GM21360 (cell line): ENCODE measurements around the gene OMA1.
"Not testable (repeated sequence)": the region's sequence is repeated elsewhere in the genome, so short reads cannot be mapped to it uniquely, and the experiment has no call there.

Experiments used
- ATAC-seq: cut with Tn5 transposase; IDR thresholded peaks from one replicate; pipeline ENCODE4 v1.9.1; 2021; ENCODE audit warnings: mild to moderate bottlenecking, moderate library complexity; ENCODE audit not compliant: unreplicated experiment

Gene OMA1

DNA sequence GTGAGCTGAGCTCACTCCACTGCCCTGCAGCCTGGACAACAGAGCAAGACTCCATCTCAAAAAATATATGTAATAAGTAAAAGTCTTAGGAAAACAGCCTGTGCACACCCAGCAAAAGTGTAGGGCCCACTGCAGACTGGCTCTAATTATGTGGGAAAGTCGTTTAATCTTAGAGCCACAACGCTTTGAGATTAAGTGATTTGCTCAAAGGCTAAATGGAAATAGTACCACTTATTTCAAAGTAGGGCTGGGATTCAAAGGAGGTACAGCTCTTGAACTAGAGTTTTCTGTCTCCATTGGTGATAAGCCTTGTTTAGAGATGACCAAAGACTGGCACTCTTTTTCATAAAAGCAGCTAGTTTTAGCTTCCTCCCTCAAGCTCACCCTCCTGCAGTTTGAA, 28.3 kb upstream of the OMA1 start:
- no peak for ATAC-seq

DNA sequence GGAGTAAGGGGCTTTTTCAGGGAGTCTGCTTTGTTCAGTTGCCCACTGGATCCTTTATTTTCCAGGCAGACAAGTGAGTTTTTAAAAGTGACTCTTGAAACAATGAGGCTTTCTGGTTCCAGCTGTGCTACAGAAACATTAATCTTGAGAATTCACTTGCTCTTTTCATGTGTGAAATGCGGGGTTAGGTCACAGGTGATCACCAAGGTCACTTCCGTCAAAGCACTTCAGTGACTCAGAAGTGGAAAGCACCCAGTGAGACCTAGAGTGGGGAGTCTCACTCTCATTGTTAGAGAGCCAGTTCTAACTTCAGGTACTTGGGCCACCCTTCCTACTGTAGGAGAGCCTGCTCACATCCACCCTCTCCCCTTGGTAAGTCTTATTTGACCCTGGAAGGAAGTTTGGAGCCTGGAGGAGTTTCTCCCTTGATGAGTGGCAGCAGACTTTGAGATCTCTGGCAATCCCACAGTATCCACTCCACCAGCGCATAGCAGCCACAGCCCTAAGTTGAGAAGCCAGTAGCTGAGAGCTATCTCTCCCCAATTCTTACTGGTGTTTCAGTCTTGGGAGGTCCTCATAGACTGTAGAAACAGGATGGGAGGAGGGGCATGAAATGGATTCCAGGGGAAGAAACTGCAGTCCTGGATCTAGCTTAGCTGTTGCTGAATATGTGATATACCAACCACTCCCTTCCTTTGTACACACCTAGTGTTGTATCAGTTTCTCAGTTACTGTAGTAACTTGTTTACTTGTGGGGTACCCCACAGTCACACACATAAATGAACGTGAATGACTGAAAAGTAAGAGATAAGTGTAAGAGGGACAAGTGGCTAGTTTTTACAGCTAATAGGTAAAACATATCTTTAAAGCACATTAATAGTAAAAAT, 27.4 kb upstream of the OMA1 start:
- ATAC-seq: peak; percentile 93

DNA sequence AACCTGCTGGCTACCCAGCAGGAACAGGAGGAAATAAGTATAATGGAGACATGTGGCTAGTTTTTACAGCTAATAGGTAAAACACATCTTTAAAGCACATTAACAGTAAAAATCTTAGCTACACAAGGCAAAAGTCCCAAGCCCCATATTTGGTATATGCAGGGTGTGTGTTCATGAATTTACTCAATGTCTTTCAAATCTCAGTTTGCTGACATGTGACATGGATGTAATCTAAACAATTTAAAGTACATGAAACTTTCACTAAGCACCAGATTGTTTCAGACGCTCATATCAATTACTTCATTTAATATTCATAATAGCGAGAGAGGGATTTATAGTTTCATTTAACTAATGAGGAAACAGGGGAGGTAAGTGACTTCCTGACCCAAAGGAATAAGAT, 26.6 kb upstream of the OMA1 start:
- ATAC-seq: no peak

DNA sequence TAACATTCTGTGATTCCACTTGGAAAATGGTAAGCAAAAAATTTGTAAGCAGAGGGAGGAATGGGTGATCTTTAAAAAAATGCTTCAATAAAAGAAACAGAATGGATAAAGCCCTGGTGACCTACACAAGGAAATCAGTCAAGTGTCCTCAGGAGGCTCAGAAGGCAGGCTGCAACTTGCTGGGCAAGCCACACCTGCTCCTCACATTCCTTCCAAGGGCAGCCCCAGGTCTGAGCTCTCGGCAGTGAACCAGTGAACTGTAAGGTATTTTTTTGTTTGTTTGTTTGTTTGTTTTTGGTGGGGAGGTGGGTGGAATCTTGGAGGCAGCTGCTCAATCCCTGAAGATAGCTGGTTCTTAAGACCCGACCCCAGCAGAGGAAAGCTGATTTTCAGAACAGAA, 26.2 kb upstream of the OMA1 start:
- no peak for ATAC-seq

DNA sequence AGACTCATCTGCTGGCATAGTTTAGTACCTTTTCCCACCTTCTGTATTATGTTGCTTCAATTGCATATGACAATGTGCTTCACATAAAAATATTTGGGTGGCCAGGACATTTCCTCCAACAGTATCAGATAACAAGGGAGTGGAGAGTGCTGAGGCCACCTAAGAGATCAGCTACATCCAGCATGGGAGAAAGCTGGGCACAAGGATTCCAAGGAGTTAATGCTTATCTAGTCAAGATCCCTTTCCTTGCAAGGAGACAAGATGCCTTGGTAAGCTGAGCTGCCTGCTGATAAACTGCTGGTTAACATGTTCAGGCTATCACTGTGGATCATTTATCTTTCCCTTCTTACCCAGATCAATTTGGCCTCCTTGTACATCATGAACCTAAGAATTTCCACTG, 25.1 kb upstream of the OMA1 start:
- ATAC-seq: no peak

DNA sequence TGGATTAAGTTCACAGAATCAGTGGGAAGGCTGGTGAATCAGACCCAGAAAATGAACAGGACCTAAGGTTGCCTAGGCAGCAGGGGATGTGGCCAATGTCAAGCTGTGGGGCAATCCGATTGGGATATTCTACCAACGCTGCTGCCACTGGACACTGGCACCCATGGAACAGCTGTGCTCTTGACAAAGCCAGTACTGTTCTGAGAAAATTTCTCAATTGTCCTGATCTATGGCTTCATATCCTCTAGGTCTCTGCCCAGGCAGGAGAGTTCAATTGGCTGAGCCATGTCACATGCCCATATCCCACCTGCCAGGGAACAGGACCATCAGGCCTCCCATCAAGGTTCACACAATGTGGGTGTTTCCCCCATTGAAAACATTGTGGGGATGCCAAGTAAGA, 24.3 kb upstream of the OMA1 start:
- no peak for ATAC-seq

DNA sequence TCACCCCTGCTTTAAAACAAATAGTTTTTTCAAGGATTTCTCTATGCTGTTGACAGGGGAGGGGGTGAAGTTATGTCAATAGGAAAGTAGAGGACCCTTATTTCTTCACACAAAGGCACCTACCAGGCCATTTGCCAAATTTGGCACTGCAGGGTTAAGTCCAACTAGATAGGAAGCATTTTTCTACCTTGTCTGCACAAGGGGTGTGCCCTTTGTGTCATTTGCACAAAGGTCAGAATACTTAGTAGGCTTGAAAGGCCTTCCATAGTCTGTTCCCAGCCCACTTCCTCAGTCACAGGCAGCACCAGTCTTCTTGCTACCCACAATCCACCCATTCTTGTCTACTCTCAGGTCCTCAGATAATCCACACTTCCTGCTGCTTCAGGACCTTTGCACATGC, 23.6 kb upstream of the OMA1 start:
- no peak for ATAC-seq

DNA sequence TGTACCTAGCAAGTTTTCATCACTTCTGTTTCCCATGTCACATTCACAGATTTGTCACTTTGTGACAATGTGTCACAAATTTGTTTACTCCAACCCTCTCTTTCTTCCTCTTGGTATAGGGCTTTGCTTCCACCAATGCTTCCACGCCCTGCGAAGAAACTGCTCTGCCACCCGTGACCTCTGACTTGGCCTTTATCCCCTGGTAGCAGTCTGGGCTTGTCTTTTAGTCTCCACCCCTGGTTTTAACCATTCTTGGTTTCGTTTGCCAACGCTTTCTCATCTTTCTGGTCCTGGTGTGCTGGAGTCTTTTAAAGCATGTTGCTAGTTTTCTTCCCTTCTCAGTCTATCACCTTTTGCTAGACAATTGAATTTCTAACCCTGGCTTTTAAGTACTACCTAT, 22.4 kb upstream of the OMA1 start:
- ATAC-seq: no peak

DNA sequence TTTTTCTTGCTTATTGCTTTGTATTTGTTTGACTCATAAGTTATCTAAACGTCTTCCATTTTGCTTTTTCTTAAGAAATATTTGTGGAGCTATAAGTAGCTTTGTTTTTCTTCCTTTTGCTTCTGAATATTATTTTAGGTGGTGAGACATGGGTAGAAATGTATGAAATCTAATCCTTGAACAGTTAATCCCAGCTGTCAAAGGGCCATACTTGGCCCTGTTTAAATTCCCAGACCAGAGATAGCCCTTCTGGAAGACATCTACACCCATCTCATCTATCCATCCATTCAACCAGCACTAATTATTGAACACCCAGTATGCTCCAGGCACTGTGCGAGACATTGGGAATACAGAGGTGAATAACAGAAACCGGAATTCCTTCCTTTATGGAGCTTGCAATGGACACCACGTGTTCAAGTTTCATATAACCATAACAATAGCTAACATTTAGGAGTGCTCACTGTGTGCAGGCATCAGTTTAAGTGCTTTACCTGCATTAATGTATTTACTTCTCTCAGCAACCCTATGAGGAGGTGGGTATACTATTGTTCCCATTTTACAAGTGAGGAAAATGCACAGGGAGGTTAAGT, 21.8 kb upstream of the OMA1 start:
- no peak for ATAC-seq

DNA sequence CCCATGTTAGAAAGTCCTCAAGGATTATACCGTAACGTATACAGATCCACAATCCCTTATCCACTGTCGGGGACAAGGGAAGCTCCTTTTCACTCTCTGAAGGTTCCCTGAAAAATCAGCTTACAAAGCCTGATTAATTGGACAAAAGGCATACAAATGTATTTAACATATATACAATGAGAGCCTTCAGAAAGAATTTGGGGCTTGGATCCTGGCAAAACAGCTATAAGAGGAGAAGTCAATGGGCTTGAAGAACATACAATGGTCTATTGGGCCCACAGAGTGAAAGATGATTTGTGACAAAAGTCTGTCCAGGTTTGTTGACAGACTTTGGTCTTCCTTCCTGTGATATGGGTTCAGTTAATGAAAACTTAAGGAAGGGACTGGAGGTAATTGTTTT, 19.8 kb upstream of the OMA1 start:
- no peak for ATAC-seq

DNA sequence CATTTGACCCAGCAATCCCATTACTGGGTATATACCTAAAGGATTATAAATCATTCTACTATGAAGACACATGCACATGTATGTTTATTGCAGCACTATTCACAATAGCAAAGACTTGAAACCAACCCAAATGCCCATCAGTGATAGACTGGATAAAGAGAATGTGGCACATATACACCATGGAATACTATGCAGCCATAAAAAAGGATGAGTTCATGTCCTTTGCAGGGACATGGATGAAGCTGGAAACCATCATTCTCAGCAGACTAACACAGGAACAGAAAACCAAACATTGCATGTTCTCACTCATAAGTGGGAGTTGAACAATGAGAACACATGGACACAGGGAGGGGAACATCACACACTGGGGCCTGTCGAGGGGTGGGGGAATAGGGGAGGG, 17.2 kb upstream of the OMA1 start:
- not testable (repeated sequence) for ATAC-seq

DNA sequence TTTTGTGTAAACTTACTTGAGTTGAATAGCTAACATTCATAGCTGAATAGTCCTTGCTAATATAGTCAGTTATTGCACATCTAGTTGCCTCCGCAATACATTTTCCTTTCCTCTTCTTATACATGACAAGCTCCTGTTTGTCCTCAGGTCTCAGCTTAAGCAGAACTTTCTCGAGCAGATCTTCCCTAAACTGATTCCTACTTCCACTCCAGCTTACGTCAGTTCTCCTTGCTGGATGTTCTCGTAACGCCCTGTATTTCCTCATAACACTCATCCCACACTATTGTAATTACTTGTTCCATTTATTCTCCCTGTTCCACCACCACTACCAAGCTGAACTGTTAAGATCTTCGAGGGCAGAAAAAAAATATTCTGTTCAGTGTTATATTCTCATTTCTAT, 15.1 kb upstream of the OMA1 start:
- ATAC-seq: no peak

DNA sequence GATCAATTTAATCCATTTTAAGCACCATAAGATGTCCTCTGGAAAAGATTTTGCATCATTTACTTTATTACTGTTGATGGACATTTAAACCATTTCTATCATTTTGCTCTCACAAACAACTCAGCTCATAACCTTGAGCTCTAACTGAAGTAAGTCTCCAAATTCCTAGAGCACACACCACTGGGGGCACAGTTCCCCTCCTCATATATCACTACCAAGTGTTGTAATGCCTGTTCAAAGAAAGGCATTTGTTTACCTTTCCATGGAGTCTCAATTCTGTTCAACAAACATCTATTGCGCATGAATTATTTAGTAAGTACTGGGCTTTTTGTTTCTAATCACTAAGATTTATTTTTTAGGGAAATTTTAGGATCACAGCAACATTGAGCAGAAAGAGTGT, 8.9 kb upstream of the OMA1 start:
- no peak for ATAC-seq

DNA sequence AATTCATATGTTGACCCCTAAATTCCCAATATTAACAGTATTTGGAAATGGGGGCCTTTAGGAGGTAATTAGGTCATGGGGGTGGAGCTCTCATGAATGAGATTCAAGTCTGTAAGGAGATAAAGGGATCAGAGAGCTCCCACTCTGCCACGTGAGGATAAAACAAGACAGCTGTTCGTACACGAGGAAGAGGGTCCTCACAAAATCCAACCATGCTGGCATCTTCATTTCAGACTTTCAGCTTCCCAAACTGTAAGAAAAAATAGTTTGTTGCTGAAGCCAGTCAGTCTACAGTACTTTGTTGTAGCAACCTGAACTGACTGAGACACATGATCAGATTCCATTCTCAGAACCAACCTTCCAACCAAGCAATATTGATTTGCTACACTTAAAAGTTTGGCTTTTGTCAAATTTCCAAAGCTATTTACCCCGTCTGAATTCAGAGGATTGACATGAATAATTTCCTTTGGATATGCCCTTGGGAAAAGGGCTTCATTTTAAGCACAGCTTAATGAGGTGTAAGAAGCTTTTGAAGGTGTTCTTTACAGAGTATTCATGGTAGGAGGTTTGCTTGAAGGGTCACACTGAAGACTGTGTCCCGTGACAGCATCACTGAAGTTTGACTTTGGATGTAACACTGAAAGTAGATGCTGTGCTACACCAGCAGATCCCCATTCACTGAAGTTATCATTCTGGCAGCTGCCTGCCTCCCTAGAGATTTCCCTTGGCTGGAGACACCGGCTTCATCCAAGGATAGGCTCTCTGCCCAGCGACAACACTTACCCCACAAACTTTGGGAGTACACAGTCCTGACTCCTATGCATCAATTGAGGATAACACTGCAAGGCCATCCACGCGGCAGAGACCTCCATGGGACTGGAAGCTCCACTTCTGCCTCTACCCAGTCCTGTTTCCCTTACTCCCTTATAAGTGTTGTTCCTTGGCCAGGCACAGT, 4.9 kb upstream of the OMA1 start:
- no peak for ATAC-seq

DNA sequence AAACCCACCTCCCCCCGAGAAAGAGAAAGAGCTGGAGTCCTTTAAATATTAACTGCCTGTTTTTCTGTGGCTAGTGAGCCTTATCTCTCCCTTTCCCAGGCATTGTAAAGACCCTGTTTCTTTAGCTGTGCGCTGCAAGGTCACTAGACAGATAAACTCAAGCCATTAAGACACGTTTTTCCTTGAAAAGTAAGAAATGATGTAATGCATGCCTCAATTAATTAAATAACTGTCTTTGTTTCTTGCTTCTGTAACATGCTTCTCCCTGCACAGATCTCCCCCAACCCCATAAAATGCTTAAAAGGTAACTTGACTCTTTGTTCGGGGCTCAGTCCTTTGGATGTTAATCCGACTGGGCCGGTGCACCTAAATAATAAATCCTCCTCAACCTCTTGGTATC, 2.8 kb upstream of the OMA1 start:
- not testable (repeated sequence) for ATAC-seq

DNA sequence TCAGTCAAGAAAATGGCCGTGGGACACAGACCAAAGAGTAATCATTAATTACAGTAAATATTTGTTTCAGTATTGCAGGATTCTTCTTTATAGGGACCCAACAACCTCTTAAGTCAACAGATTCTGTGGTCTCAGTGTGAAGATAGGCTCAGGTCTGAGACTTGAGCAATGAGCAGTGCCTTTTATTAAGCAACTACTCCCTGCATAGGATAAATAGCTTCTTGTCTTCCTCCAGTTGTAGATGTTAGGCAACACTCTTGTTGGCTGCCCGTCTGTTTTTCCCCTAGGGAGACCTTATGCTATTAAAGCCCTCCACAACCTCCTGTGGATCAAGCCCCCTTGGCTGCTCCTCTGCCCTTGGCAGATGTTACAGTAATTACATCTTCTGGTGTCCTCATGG, 1.8 kb upstream of the OMA1 start:
- no peak for ATAC-seq

DNA sequence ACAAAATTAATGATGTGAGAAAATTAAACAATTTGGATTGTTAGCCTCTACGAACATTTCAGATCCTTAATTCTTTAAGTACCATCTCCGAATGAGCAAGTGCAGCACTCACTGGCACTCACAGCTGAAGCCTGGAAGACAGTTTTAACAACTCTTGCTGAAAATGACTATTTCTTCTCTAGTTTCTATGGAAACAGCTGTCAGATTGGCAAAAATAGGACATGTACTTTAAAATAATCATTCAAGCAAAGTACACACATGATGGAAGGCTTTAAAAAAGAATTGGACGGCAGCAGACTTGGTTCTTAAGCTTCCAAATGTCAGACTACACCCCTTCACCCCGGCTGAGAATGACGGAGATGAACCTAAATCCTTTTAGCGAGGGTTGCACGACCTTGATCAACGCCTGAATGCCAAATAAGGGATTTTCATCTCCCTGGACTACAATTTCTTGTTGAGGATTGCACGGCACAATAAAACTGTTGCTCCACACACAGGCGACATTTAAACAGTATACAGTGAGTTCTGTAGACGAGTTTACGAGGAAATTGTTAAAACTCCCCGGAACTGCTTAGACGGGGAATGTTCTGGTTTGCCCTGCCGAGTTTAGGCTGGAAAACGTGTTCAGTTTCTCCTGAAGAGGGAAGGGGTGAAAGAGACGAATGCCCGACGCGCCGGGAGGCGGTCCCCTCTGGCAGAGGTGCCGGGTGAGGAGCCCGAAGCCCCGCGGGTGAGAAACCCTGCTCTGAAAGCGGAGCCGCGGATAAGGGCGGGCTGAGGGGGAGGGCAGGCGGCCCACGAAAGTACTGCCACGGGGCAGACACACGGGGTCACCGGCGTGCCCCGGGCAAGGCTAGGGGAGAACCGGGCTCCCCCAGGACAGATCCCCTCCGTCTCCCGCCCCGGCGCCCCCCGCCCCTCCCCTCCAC, 671 bp downstream of the OMA1 start:
- ATAC-seq: peak; percentile 42

DNA sequence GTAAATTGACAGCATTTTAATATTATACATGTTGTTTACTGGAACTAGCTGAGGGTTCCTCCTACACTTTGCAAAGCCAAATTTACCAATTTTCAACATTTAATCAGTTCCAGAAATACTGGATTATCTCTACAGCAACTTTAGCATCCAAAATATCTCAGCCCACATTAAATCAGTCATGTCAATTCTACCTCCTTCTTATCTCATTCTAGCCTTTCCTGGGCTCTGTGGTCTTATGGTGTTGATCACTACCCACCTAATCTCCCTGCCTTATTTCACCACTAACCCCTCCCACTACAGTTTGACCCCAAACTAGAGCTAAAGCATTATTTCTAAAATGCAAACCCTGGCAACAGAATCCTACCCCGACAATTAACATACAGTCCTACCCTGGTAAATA, 3.3 kb downstream of the OMA1 start:
- ATAC-seq: no peak

DNA sequence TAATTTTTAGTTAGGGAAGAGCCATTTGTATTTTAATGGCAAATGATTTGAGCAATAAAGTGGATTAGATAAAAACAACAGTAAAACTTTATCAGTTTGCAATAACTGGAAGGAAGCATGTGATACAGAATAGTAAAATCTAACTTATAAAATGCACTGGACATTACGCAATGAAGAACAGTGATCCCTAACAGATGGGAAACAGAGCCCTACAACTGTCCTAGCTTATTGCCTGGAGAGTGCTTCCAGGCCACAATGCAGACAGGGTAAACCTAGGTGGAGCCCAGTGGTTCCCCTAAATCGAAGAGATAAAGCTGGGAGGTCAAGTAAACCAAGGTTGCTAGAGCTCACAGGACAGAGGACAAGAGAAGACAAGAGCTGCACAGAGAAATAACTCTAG, 7.0 kb downstream of the OMA1 start:
- no peak for ATAC-seq

DNA sequence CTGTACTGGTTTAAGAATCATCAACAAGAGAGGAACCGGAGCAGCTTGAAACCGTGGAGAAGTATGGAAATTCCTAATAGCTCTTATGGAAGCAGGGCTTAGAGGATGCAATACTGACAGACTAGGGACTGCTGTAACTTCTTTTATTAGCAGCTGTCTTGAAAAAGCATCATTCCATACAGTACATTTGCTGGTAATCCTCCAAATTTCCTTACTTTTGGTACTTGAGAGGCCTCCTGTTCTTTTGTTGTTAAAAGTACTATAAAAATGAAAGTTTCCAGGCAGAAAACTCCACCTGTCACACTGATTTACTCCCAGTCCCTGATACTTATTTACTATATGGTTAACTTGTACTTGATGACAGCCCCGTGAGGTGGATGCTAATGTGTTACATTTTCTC, 7.7 kb downstream of the OMA1 start:
- no peak for ATAC-seq

DNA sequence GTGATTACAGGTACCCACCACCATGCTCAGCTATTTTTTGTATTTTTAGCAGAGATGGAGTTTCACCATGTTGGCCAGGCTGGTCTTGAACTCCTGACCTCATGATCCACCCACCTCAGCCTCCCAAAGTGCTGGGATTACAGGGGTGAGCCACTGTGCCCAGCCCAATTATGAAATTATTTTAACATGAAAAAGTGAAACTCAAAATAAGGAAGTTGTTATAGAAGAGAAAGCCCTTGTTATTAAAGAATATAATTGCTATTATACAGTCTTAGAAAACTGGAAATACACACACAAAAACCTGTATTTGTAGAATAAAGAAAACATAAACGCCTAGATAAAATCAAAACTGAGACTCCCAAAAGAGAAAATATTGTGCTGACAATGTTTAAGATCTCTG, 14.7 kb downstream of the OMA1 start:
- ATAC-seq: not testable (repeated sequence)
